HCT116 (cell line): ENCODE data around the gene PAQR7. TPM values are rescaled to one million over a fixed set of nuclear protein-coding genes. Genes with fewer than 3 reads are reported as not detected.

ENCODE experiments used
- ATAC-seq: fragments of 200-7000 bp; cut with Tn5 transposase; 2 replicates; pipeline ENCODE4 v1.9.1; 2020; ENCODE audit warnings: mild to moderate bottlenecking, moderate library complexity
- BruUV-seq: library from RNA; stranded (reverse); fragments of 400-500 nt; replicated peaks from 2 replicates; lab custom pipeline; 2021; lab: Mats Ljungman, UMichigan
- CTCF ChIA-PET: fragments of 300-600 bp; sonication (Branson Sonifier 250); formaldehyde crosslinking; loops from one replicate; lab custom pipeline; 2021; ENCODE audit warnings: antibody characterized with exemption; lab: Charles Lee
- POLR2A ChIA-PET: fragments of 300-600, 350-600 bp; sonication (Branson Sonifier 250); formaldehyde crosslinking; loops from one replicate; lab custom pipeline; 2021; ENCODE audit warnings: antibody characterized with exemption; lab: Charles Lee
- RAD21 ChIA-PET, 2 experiments: fragments of 300-600 bp; sonication (Branson Sonifier 250); formaldehyde crosslinking; loops; one replicate each; lab custom pipeline; 2023; ENCODE audit warnings: low total read pairs in 2 of 2; ENCODE audit not compliant: uncharacterized antibody in 2 of 2, unreplicated experiment in 2 of 2, low non-redundant PET in 1 of 2; lab: Charles Lee
- DNase-seq: peaks from one replicate; pipeline ENCODE4 v3.0.0-alpha.2; 2010; ENCODE audit warnings: low read depth, low spot score
- H2AFZ ChIP-seq: fragments of 200-600 bp; shearing (Covaris generic), sonication (generic); 2 replicates; pipeline ENCODE4 v1.6.1; 2017; ENCODE audit warnings: low read depth, mixed run types, mixed read lengths, antibody characterized with exemption, low read length; ENCODE audit not compliant: poor library complexity, severe bottlenecking
- H3K27ac ChIP-seq: 2 replicates; pipeline ENCODE4 v1.5.1; 2012; ENCODE audit warnings: low read depth, low read length
- H3K27me3 ChIP-seq: fragments of 200-600 bp; sonication (generic); 2 replicates; pipeline ENCODE4 v1.6.1; 2016; ENCODE audit warnings: mixed run types, low read length, mixed read lengths; ENCODE audit not compliant: insufficient read depth
- H3K36me3 ChIP-seq, 2 experiments: fragments of 200-500 bp in 1 of 2; fragments of 200-600 bp in 1 of 2; sonication (Bioruptor generic) in 1 of 2; sonication (generic) in 1 of 2; 2 replicates each; pipeline versions ENCODE4 v1.5.1 to v1.6.1; 2014 to 2016; ENCODE audit warnings: low read length in 2 of 2, inconsistent platforms in 1 of 2, mixed read lengths in 1 of 2, mixed run types in 1 of 2; ENCODE audit not compliant: insufficient read depth in 2 of 2, control insufficient read depth in 1 of 2
- H3K4me1 ChIP-seq, 2 experiments: fragments of 200-600 bp in 1 of 2; sonication (generic) in 1 of 2; 2 replicates each; pipeline versions ENCODE4 v1.5.1 to v1.6.1; 2012 to 2017; ENCODE audit warnings: low read length in 2 of 2, inconsistent platforms in 1 of 2, mild to moderate bottlenecking in 1 of 2, mixed read lengths in 1 of 2, mixed run types in 1 of 2, moderate library complexity in 1 of 2; ENCODE audit not compliant: insufficient read depth in 2 of 2, control insufficient read depth in 1 of 2
- H3K4me2 ChIP-seq: fragments of 200-600 bp; sonication (generic); 2 replicates; pipeline ENCODE4 v1.6.1; 2017; ENCODE audit warnings: mixed run types, low read length, mixed read lengths
- H3K4me3 ChIP-seq, 2 experiments: fragments of 200-600 bp in 1 of 2; sonication (generic) in 1 of 2; replicated peaks in 1 of 2; 2 replicates each; pipeline ENCODE4 v1.5.1; 2011 to 2016; ENCODE audit warnings: low read length in 2 of 2, control low read depth in 1 of 2, low read depth in 1 of 2, mild to moderate bottlenecking in 1 of 2, mixed read lengths in 1 of 2, mixed run types in 1 of 2
- H3K79me2 ChIP-seq: fragments of 200-600 bp; sonication (generic); 2 replicates; pipeline ENCODE4 v1.6.1; 2017; ENCODE audit warnings: mild to moderate bottlenecking, mixed run types, low read length, moderate library complexity, mixed read lengths; ENCODE audit not compliant: insufficient read depth
- H3K9ac ChIP-seq: fragments of 200-600 bp; sonication (generic); 2 replicates; pipeline ENCODE4 v1.6.1; 2016; ENCODE audit warnings: low read length, mixed read lengths
- H3K9me2 ChIP-seq: fragments of 200-600 bp; sonication (generic), shearing (Covaris generic); 2 replicates; pipeline ENCODE4 v1.6.1; 2017; ENCODE audit warnings: mixed run types, mild to moderate bottlenecking, moderate library complexity; ENCODE audit not compliant: insufficient read depth
- H3K9me3 ChIP-seq, 2 experiments: fragments of 200-500 bp in 1 of 2; fragments of 200-600 bp in 1 of 2; sonication (Bioruptor generic) in 1 of 2; sonication (generic) in 1 of 2; 2 replicates each; pipeline ENCODE4 v1.6.1; 2014 to 2017; ENCODE audit warnings: low read length in 2 of 2, mixed read lengths in 2 of 2, inconsistent platforms in 1 of 2, low read depth in 1 of 2, mild to moderate bottlenecking in 1 of 2, mixed run types in 1 of 2, moderate library complexity in 1 of 2; ENCODE audit not compliant: control insufficient read depth in 1 of 2, insufficient read depth in 1 of 2
- H4K20me1 ChIP-seq: fragments of 200-600 bp; sonication (generic), shearing (Covaris generic); 2 replicates; pipeline ENCODE4 v1.6.1; 2017; ENCODE audit warnings: mixed run types, mild to moderate bottlenecking, moderate library complexity; ENCODE audit not compliant: insufficient read depth
- CTCF ChIP-seq, 3 experiments: fragments of 200-600 bp in 1 of 3; sonication (generic) in 1 of 3; IDR thresholded peaks in 2 of 3; conservative IDR thresholded peaks in 1 of 3; 2 replicates each; pipeline ENCODE4 v1.5.1; 2012 to 2017; ENCODE audit warnings: low read depth in 2 of 3, low read length in 2 of 3, antibody characterized with exemption in 1 of 3, borderline replicate concordance in 1 of 3, control low read depth in 1 of 3, mild to moderate bottlenecking in 1 of 3, mixed read lengths in 1 of 3, mixed run types in 1 of 3, moderate library complexity in 1 of 3; ENCODE audit not compliant: insufficient read depth in 1 of 3
- EGR1 ChIP-seq: IDR thresholded peaks from 2 replicates; pipeline ENCODE4 v1.6.1; 2012; ENCODE audit warnings: low read depth
- ELF1 ChIP-seq: IDR thresholded peaks from 2 replicates; pipeline ENCODE4 v1.6.1; 2012; ENCODE audit warnings: low read depth, borderline replicate concordance
- FOSL1 ChIP-seq: IDR thresholded peaks from 2 replicates; pipeline ENCODE4 v1.6.1; 2012; ENCODE audit warnings: low read depth
- JUND ChIP-seq: IDR thresholded peaks from 2 replicates; pipeline ENCODE4 v1.6.1; 2012
- MAX ChIP-seq: IDR thresholded peaks from 2 replicates; pipeline ENCODE4 v1.6.1; 2012
- POLR2A ChIP-seq: IDR thresholded peaks from 2 replicates; pipeline ENCODE4 v1.7.0; 2011; ENCODE audit warnings: borderline replicate concordance; ENCODE audit not compliant: insufficient read depth, insufficient read length; ENCODE audit errors: extremely low read depth
- POLR2AphosphoS5 ChIP-seq: IDR thresholded peaks from 2 replicates; pipeline ENCODE4 v1.6.1; 2011; ENCODE audit warnings: mild to moderate bottlenecking, low read depth, low read length, moderate library complexity
- RAD21 ChIP-seq: IDR thresholded peaks from 2 replicates; pipeline ENCODE4 v1.6.1; 2012; ENCODE audit warnings: low read depth, mild to moderate bottlenecking
- REST ChIP-seq: IDR thresholded peaks from 2 replicates; pipeline ENCODE4 v1.6.1; 2012; ENCODE audit warnings: low read depth
- SP1 ChIP-seq: IDR thresholded peaks from 2 replicates; pipeline ENCODE4 v1.6.1; 2012; ENCODE audit warnings: low read depth
- intact Hi-C: fragments of 100-400 bp; cut with micrococcal nuclease; formaldehyde crosslinking; loops from 2 replicates; pipeline ENCODE4 v1.10.0; 2022
- total RNA-seq: library from RNA; stranded (reverse); gene quantifications from one replicate; pipeline ENCODE4 v1.2.1, GENCODE V29; 2021; ENCODE audit not compliant: unreplicated experiment

Gene PAQR7
- total RNA-seq, 1 experiment from 2014 or later, result 13.1 TPM

GRCh38 chr1:25918615-25919014 is 43.1 kb upstream of the PAQR7 start (continued):
- no peak for TF ChIP-seq CTCF (IDR thresholded peaks at IDR 0.05 in 2 of 3, conservative IDR thresholded peaks at IDR 0.05 in 1 of 3; ENCODE audit: borderline replicate concordance in 1 of 3, insufficient read depth in 1 of 3, low read depth in 2 of 3, low read length in 2 of 3)
- TF ChIP-seq, all 23 proteins: peak for 0

GRCh38 chr1:25917996-25918395 is 42.5 kb upstream of the PAQR7 start:
- intact Hi-C loops, result no loop called here
- H3K9me3 ChIP-seq, result no peaks in the 10 kb centered on the region
- no peak for ATAC-seq
- ChIA-PET RAD21 (no interaction called here), CTCF (no interaction called here), POLR2A (no interaction called here)
- H3K27me3 ChIP-seq, result no peaks in the 10 kb centered on the region
- H4K20me1 ChIP-seq, result no peaks in the 10 kb centered on the region
- H3K4me3 ChIP-seq, result no peak overlapping the region
- no peaks in the 10 kb centered on the region for H3K4me1 ChIP-seq
- no peak overlapping the region for H2AFZ ChIP-seq
- DNase-seq, result no peak
- H3K36me3 ChIP-seq, result no peaks in the 10 kb centered on the region
- H3K79me2 ChIP-seq, result no peaks in the 10 kb centered on the region
- no TSS peak for BruUV-seq
- no peaks in the 10 kb centered on the region for H3K9me2 ChIP-seq
- TF ChIP-seq CTCF (IDR thresholded peaks at IDR 0.05 in 2 of 3, conservative IDR thresholded peaks at IDR 0.05 in 1 of 3; ENCODE audit: borderline replicate concordance in 1 of 3, insufficient read depth in 1 of 3, low read depth in 2 of 3, low read length in 2 of 3), result no peak
- no peak for TF ChIP-seq EGR1
- no peak for TF ChIP-seq JUND
- TF ChIP-seq FOSL1, result no peak
- no peak for TF ChIP-seq ELF1
- TF ChIP-seq POLR2AphosphoS5, result no peak
- no peak for TF ChIP-seq MAX
- TF ChIP-seq POLR2A, result no peak
- TF ChIP-seq RAD21, result no peak
- no peak for TF ChIP-seq REST
- TF ChIP-seq SP1, result no peak
- no peak overlapping the region for H3K27ac ChIP-seq
- no peak overlapping the region for H3K4me2 ChIP-seq
- no peak overlapping the region for H3K9ac ChIP-seq
